ENCODE measurements around the gene PSMD7. TPM values are rescaled to one million over a fixed set of nuclear protein-coding genes. Genes with fewer than 3 reads are reported as not detected.
"Not testable (repeated sequence)": the region's sequence is repeated elsewhere in the genome, so short reads cannot be mapped to it uniquely, and the experiment has no call there.

PSMD7 gene
- total and polyA plus RNA-seq, 2 of the 4 experiments (the other 2 are of a cell fraction), result 80.8 to 98.3 TPM

GRCh38 chr16:74328346-74328745 is 31.7 kb downstream of the PSMD7 start:
- H3K14ac ChIP-seq (replicated peaks; ENCODE audit: low read depth, low read length); H4K91ac ChIP-seq (ENCODE audit: insufficient read depth, low read depth, low read length); H2AK9ac ChIP-seq (replicated peaks; ENCODE audit: low read depth, low read length, poor library complexity); H3K79me1 ChIP-seq (ENCODE audit: low read depth in 1 of 2, low read length in 2 of 2); H2BK5ac ChIP-seq (ENCODE audit: low read depth, low read length, poor library complexity, severe bottlenecking); H3K4me3 ChIP-seq (ENCODE audit: insufficient read depth, low read depth, low read length); H2BK15ac ChIP-seq (ENCODE audit: low read depth, low read length); H3K4me1 ChIP-seq (ENCODE audit: control insufficient read depth, insufficient read depth, low read length); dilution Hi-C loops (cut with HindIII; ENCODE audit: low sequenced_read_pairs, unreplicated experiment); H3K27ac ChIP-seq (ENCODE audit: insufficient read depth, low read length); intact Hi-C loops (cut with micrococcal nuclease); H3K18ac ChIP-seq (ENCODE audit: low read depth, low read length); H4K20me1 ChIP-seq (ENCODE audit: insufficient read depth, low read length); H3K9me3 ChIP-seq (ENCODE audit: control insufficient read depth, insufficient read depth, low read length); H3K56ac ChIP-seq (ENCODE audit: extremely low read depth, insufficient read depth, low read length); H2BK20ac ChIP-seq (ENCODE audit: low read depth, low read length); H2AK5ac ChIP-seq (ENCODE audit: low read depth, low read length); DNase-seq; H3K9ac ChIP-seq (ENCODE audit: low read depth, low read length); POLR2A ChIA-PET (ENCODE audit: unreplicated experiment); CTCF ChIA-PET; H2AFZ ChIP-seq (replicated peaks; ENCODE audit: low read length, poor library complexity); ATAC-seq (ENCODE audit: low read depth); H4K5ac ChIP-seq (ENCODE audit: low read depth, low read length); H3K23ac ChIP-seq (ENCODE audit: low read depth, low read length); H3K4me2 ChIP-seq (ENCODE audit: low read depth, low read length); H2BK120ac ChIP-seq (ENCODE audit: low read depth, low read length); H3K9me1 ChIP-seq (ENCODE audit: insufficient read depth, low read length); H3K4ac ChIP-seq (ENCODE audit: low read depth, low read length); H3K27me3 ChIP-seq (ENCODE audit: control insufficient read depth, insufficient read depth, low read length); H4K8ac ChIP-seq (ENCODE audit: low read depth in 2 of 2, low read length in 2 of 2); BruUV-seq (replicated peaks): not testable (repeated sequence)
- peaks cover 24% of the 10 kb centered on the region for H3K36me3 ChIP-seq (ENCODE audit: control insufficient read depth, insufficient read depth, low read length)
- WGBS, 2 experiments (ENCODE audit: extremely low coverage in 2 of 2, insufficient read length in 1 of 2), result 96% methylated on average over 5 of the region's 9 CpGs; no CpG with 5 or more reads in 1 of the 2 experiments
- in situ Hi-C loops (cut with MboI; ENCODE audit: low sequenced_read_pairs), result loop anchor here (10.0 kb wide), 1 partner anchor 296 kb away; no protein-coding TSS in a partner anchor

GRCh38 chr16:74332469-74332868 is 35.9 kb downstream of the PSMD7 start:
- WGBS, 2 experiments (ENCODE audit: extremely low coverage in 2 of 2, insufficient read length in 1 of 2), result no CpG with 5 or more reads among the region's 8 CpGs

More at GRCh38 chr16:74332469-74332868, 35.9 kb downstream of the PSMD7 start:
- H2BK120ac ChIP-seq (ENCODE audit: low read depth, low read length); H4K5ac ChIP-seq (ENCODE audit: low read depth, low read length); H3K4me2 ChIP-seq (ENCODE audit: low read depth, low read length); H3K4me1 ChIP-seq (ENCODE audit: control insufficient read depth, insufficient read depth, low read length); CTCF ChIA-PET; DNase-seq; H2AK9ac ChIP-seq (replicated peaks; ENCODE audit: low read depth, low read length, poor library complexity); intact Hi-C loops (cut with micrococcal nuclease); in situ Hi-C loops (cut with MboI; ENCODE audit: low sequenced_read_pairs); H2AK5ac ChIP-seq (ENCODE audit: low read depth, low read length); H3K9me1 ChIP-seq (ENCODE audit: insufficient read depth, low read length); H2BK20ac ChIP-seq (ENCODE audit: low read depth, low read length); H4K91ac ChIP-seq (ENCODE audit: insufficient read depth, low read depth, low read length); dilution Hi-C loops (cut with HindIII; ENCODE audit: low sequenced_read_pairs, unreplicated experiment); H3K23ac ChIP-seq (ENCODE audit: low read depth, low read length); ATAC-seq (ENCODE audit: low read depth); H4K20me1 ChIP-seq (ENCODE audit: insufficient read depth, low read length); H3K18ac ChIP-seq (ENCODE audit: low read depth, low read length); POLR2A ChIA-PET (ENCODE audit: unreplicated experiment); H3K79me1 ChIP-seq (ENCODE audit: low read depth in 1 of 2, low read length in 2 of 2); H3K27ac ChIP-seq (ENCODE audit: insufficient read depth, low read length); H3K4me3 ChIP-seq (ENCODE audit: insufficient read depth, low read depth, low read length); H4K8ac ChIP-seq (ENCODE audit: low read depth in 2 of 2, low read length in 2 of 2); H2BK15ac ChIP-seq (ENCODE audit: low read depth, low read length); H3K27me3 ChIP-seq (ENCODE audit: control insufficient read depth, insufficient read depth, low read length); H3K4ac ChIP-seq (ENCODE audit: low read depth, low read length); H3K56ac ChIP-seq (ENCODE audit: extremely low read depth, insufficient read depth, low read length); H2BK5ac ChIP-seq (ENCODE audit: low read depth, low read length, poor library complexity, severe bottlenecking); H3K14ac ChIP-seq (replicated peaks; ENCODE audit: low read depth, low read length); H3K9ac ChIP-seq (ENCODE audit: low read depth, low read length); H3K9me3 ChIP-seq (ENCODE audit: control insufficient read depth, insufficient read depth, low read length); H2AFZ ChIP-seq (replicated peaks; ENCODE audit: low read length, poor library complexity); BruUV-seq (replicated peaks): not testable (repeated sequence)
- H3K36me3 ChIP-seq (ENCODE audit: control insufficient read depth, insufficient read depth, low read length), result peaks cover 25% of the 10 kb centered on the region
